Putamen (tissue), 1 donor: ENCODE measurements around the gene RCAN1.
"Not testable (repeated sequence)": the region's sequence is repeated elsewhere in the genome, so short reads cannot be mapped to it uniquely, and the experiment has no call there.

Source experiments
- DNase-seq: peaks from one replicate; pipeline ENCODE4 v3.0.0-alpha.2; 2016; ENCODE audit warnings: low spot score

The RCAN1 gene

GRCh38 chr21:34514576-34515115 lies 100.3 kb downstream of the RCAN1 start:
- DNase-seq: no peak

GRCh38 chr21:34513129-34513675 lies 101.7 kb downstream of the RCAN1 start:
- no peak for DNase-seq

GRCh38 chr21:34511787-34512455 lies 103.0 kb downstream of the RCAN1 start, which contains the start of gene KCNE1:
Gene KCNE1 (minus strand): TSS chr21:34512210. CDS start chr21:34449634, 62,576 bp downstream.
- DNase-seq: no peak

- DNase-seq: no peak
These were observed 103.7 kb downstream of the RCAN1 start for GRCh38 chr21:34511181-34511580.

GRCh38 chr21:34510148-34511142 lies 104.5 kb downstream of the RCAN1 start:
- peak; percentile 34 for DNase-seq

- DNase-seq: no peak
These were observed 105.8 kb downstream of the RCAN1 start for GRCh38 chr21:34509151-34509550.

GRCh38 chr21:34504595-34504994 lies 110.3 kb downstream of the RCAN1 start:
- no peak for DNase-seq

GRCh38 chr21:34502480-34503106 lies 112.3 kb downstream of the RCAN1 start:
- no peak for DNase-seq

- DNase-seq: no peak
These were observed 113.2 kb downstream of the RCAN1 start for GRCh38 chr21:34501716-34502115.

GRCh38 chr21:34500191-34500590 lies 114.7 kb downstream of the RCAN1 start:
- no peak for DNase-seq

GRCh38 chr21:34499116-34499515 lies 115.8 kb downstream of the RCAN1 start:
- no peak for DNase-seq

- no peak for DNase-seq
These were observed 116.3 kb downstream of the RCAN1 start for GRCh38 chr21:34498623-34499022.

- not testable (repeated sequence) for DNase-seq
These were observed 131.1 kb downstream of the RCAN1 start for GRCh38 chr21:34483854-34484253.

GRCh38 chr21:34483435-34483834 lies 131.5 kb downstream of the RCAN1 start:
- not testable (repeated sequence) for DNase-seq

GRCh38 chr21:34467333-34467732 lies 147.6 kb downstream of the RCAN1 start:
- DNase-seq: not testable (repeated sequence)
